ENCODE data around the gene ADAM12.
"Not testable (repeated sequence)": the region's sequence is repeated elsewhere in the genome, so short reads cannot be mapped to it uniquely, and the experiment has no call there.

ADAM12 gene

GRCh38 chr10:126402721-126403695 is 14.7 kb upstream of the ADAM12 start:
- no peak for DNase-seq (ENCODE audit: low read depth in 2 of 2, low spot score in 1 of 2)

- DNase-seq (ENCODE audit: low read depth in 2 of 2, low spot score in 1 of 2): no peak
Observed at GRCh38 chr10:126400641-126401040, 12.4 kb upstream of the ADAM12 start.

GRCh38 chr10:126398924-126399323 is 10.6 kb upstream of the ADAM12 start:
- no peak for DNase-seq (ENCODE audit: low read depth in 2 of 2, low spot score in 1 of 2)

- DNase-seq (ENCODE audit: low read depth in 2 of 2, low spot score in 1 of 2): no peak
Observed at GRCh38 chr10:126398383-126398743, 10.1 kb upstream of the ADAM12 start.

GRCh38 chr10:126397640-126398382 is 9.5 kb upstream of the ADAM12 start:
- DNase-seq (ENCODE audit: low read depth in 2 of 2, low spot score in 1 of 2): no peak

- no peak for DNase-seq (ENCODE audit: low read depth in 2 of 2, low spot score in 1 of 2)
Observed at GRCh38 chr10:126397156-126397555, 8.9 kb upstream of the ADAM12 start.

- no peak for DNase-seq (ENCODE audit: low read depth in 2 of 2, low spot score in 1 of 2)
Observed at GRCh38 chr10:126394948-126395347, 6.7 kb upstream of the ADAM12 start.

GRCh38 chr10:126393076-126393475 is 4.8 kb upstream of the ADAM12 start:
- no peak for DNase-seq (ENCODE audit: low read depth in 2 of 2, low spot score in 1 of 2)

- no peak for DNase-seq (ENCODE audit: low read depth in 2 of 2, low spot score in 1 of 2)
Observed at GRCh38 chr10:126392469-126392868, 4.2 kb upstream of the ADAM12 start.

GRCh38 chr10:126392068-126392467 is 3.8 kb upstream of the ADAM12 start:
- no peak for DNase-seq (ENCODE audit: low read depth in 2 of 2, low spot score in 1 of 2)

- DNase-seq (ENCODE audit: low read depth in 2 of 2, low spot score in 1 of 2): no peak
Observed at GRCh38 chr10:126391192-126391885, 3.1 kb upstream of the ADAM12 start.

- DNase-seq (ENCODE audit: low read depth in 2 of 2, low spot score in 1 of 2): no peak
Observed at GRCh38 chr10:126390324-126390723, 2.0 kb upstream of the ADAM12 start.

- DNase-seq (ENCODE audit: low read depth in 2 of 2, low spot score in 1 of 2): no peak
Observed at GRCh38 chr10:126387041-126387921, 996 bp downstream of the ADAM12 start.

- DNase-seq (ENCODE audit: low read depth in 2 of 2, low spot score in 1 of 2): no peak
Observed at GRCh38 chr10:126384269-126384873, 3.9 kb downstream of the ADAM12 start.

- no peak for DNase-seq (ENCODE audit: low read depth in 2 of 2, low spot score in 1 of 2)
Observed at GRCh38 chr10:126380352-126381076, 7.8 kb downstream of the ADAM12 start.

- not testable (repeated sequence) for DNase-seq (ENCODE audit: low read depth in 2 of 2, low spot score in 1 of 2)
Observed at GRCh38 chr10:126379166-126379565, 9.1 kb downstream of the ADAM12 start.

- DNase-seq (ENCODE audit: low read depth in 2 of 2, low spot score in 1 of 2): no peak
Observed at GRCh38 chr10:126376956-126377355, 11.3 kb downstream of the ADAM12 start.

GRCh38 chr10:126375926-126376554 is 12.2 kb downstream of the ADAM12 start:
- DNase-seq (ENCODE audit: low read depth in 2 of 2, low spot score in 1 of 2): no peak

- no peak for DNase-seq (ENCODE audit: low read depth in 2 of 2, low spot score in 1 of 2)
Observed at GRCh38 chr10:126375299-126375698, 13.0 kb downstream of the ADAM12 start.

Measured in stimulated activated CD8-positive, alpha-beta memory T cell treated with anti-CD3 and anti-CD28 coated beads, Interleukin-4, amount 100 ng/mL, for 4 hours (primary cell).